K562 (cell line): ENCODE measurements around the gene SLC25A42.

Experiments used
- CTCF ChIP-seq, 3 experiments: IDR thresholded peaks in 2 of 3; conservative IDR thresholded peaks in 1 of 3; 2 replicates each; pipeline ENCODE4 v1.5.1; 2011 to 2012; ENCODE audit warnings: low read length in 3 of 3, mild to moderate bottlenecking in 3 of 3, control low read depth in 2 of 3, improper control_type of control experiment in 1 of 3, inconsistent platforms in 1 of 3, low read depth in 1 of 3, mixed read lengths in 1 of 3, moderate library complexity in 1 of 3; ENCODE audit not compliant: insufficient read depth in 2 of 3
- ELF1 ChIP-seq: fragments of 200-800 bp; sonication (Bioruptor generic); IDR thresholded peaks from 2 replicates; pipeline ENCODE4 v1.6.1; 2016; ENCODE audit warnings: missing genetic modification characterization, missing compliant biosample characterization
- EP300 ChIP-seq: IDR thresholded peaks from 2 replicates; pipeline ENCODE4 v1.6.1; 2012; ENCODE audit warnings: low read length, improper control_type of control experiment
- GABPB1 ChIP-seq: sonication (generic); formaldehyde crosslinking; IDR thresholded peaks from 2 replicates; pipeline ENCODE4 v1.8.0; 2022; ENCODE audit warnings: mild to moderate bottlenecking, missing genetic modification reagents
- GATAD2A ChIP-seq: fragments of 450-650 bp; IDR thresholded peaks from 2 replicates; pipeline ENCODE4 v1.6.1; 2017
- MAFK ChIP-seq: IDR thresholded peaks from 2 replicates; pipeline ENCODE4 v1.6.1; 2011; ENCODE audit warnings: low read length, improper control_type of control experiment
- PKNOX1 ChIP-seq: fragments of 450-650 bp; IDR thresholded peaks from 2 replicates; pipeline ENCODE4 v1.6.1; 2016
- PRMT5 ChIP-seq: sonication (generic); formaldehyde crosslinking; IDR thresholded peaks from 2 replicates; pipeline ENCODE4 v1.5.0; 2020; ENCODE audit warnings: missing genetic modification reagents
- RBBP5 ChIP-seq: fragments of 200-600 bp; sonication (generic); IDR thresholded peaks from 2 replicates; pipeline ENCODE4 v1.6.1; 2012; ENCODE audit warnings: borderline replicate concordance, mild to moderate bottlenecking, low read length, control low read depth, inconsistent platforms; ENCODE audit not compliant: insufficient read depth, poor library complexity, severe bottlenecking
- SIRT6 ChIP-seq: IDR thresholded peaks from one replicate; pipeline ENCODE4 v1.6.1; 2012; ENCODE audit warnings: low read depth, mild to moderate bottlenecking, control low read depth, inconsistent platforms, low read length, moderate library complexity
- ZFP36 ChIP-seq: fragments of 150-350 bp; IDR thresholded peaks from 2 replicates; pipeline ENCODE4 v1.6.1; 2018; ENCODE audit warnings: low read length, low read depth; ENCODE audit not compliant: partially characterized antibody

- no peak for TF ChIP-seq EP300
- TF ChIP-seq CTCF (IDR thresholded peaks at IDR 0.05 in 2 of 3, conservative IDR thresholded peaks at IDR 0.05 in 1 of 3; ENCODE audit: insufficient read depth in 2 of 3, low read depth in 1 of 3, low read length in 3 of 3): no peak
- no peak for TF ChIP-seq SIRT6
- TF ChIP-seq MAFK: no peak
- TF ChIP-seq PRMT5: no peak
- no peak for TF ChIP-seq GATAD2A
- no peak for TF ChIP-seq PKNOX1
- TF ChIP-seq RBBP5: no peak
- no peak for TF ChIP-seq ELF1 (tag)
- no peak for TF ChIP-seq GABPB1 (CRISPR knock-in tag)
- no peak for TF ChIP-seq ZFP36
These were observed 13.3 kb downstream of the SLC25A42 start for GRCh38 chr19:19077103-19077502.
